Activated CD8-positive, alpha-beta T cell treated with anti-CD3 and anti-CD28 coated beads, Interleukin-2, amount 10 ng/mL, durations not matched to agents 7 days and 5 days (primary cell): ENCODE results near the gene LRCH3. TPM values are rescaled to one million over a fixed set of nuclear protein-coding genes. Genes with fewer than 3 reads are reported as not detected.
"Not testable (repeated sequence)": the region's sequence is repeated elsewhere in the genome, so short reads cannot be mapped to it uniquely, and the experiment has no call there.

Source experiments
- ATAC-seq: fragments of 150-1000 bp; cut with Tn5 transposase; one replicate; pipeline ENCODE4 v1.10.0; 2021; ENCODE audit warnings: moderate library complexity
- CTCF ChIA-PET: fragments of 350-600 bp; sonication (Branson Sonifier 250); formaldehyde crosslinking; loops from one replicate; lab custom pipeline; 2021; ENCODE audit warnings: antibody characterized with exemption; lab: Charles Lee
- POLR2A ChIA-PET: fragments of 350-600 bp; sonication (Branson Sonifier 250); formaldehyde crosslinking; loops from one replicate; lab custom pipeline; 2021; ENCODE audit warnings: antibody characterized with exemption; lab: Charles Lee
- DNase-seq: peaks from one replicate; pipeline ENCODE4 v3.0.0-alpha.2; 2020
- H3K27ac Mint-ChIP-seq: one replicate; pipeline ENCODE4 v1.8.0; 2021; ENCODE audit warnings: mild to moderate bottlenecking, mixed read lengths
- H3K27me3 Mint-ChIP-seq: one replicate; pipeline ENCODE4 v1.8.0; 2021; ENCODE audit warnings: low read depth, mixed read lengths
- H3K36me3 Mint-ChIP-seq: one replicate; pipeline ENCODE4 v1.8.0; 2021; ENCODE audit warnings: low read depth, mixed read lengths
- H3K4me1 Mint-ChIP-seq: one replicate; pipeline ENCODE4 v1.8.0; 2021; ENCODE audit warnings: low read depth, mixed read lengths
- H3K4me3 Mint-ChIP-seq: one replicate; pipeline ENCODE4 v1.8.0; 2021; ENCODE audit warnings: mild to moderate bottlenecking, mixed read lengths
- H3K9me3 Mint-ChIP-seq: one replicate; pipeline ENCODE4 v1.8.0; 2022; ENCODE audit warnings: mixed read lengths; ENCODE audit not compliant: insufficient read depth
- total RNA-seq, 2 experiments: library from RNA; stranded (reverse); gene quantifications; one replicate each; pipeline ENCODE4 v1.2.3, GENCODE V29; 2021

The LRCH3 gene
- total RNA-seq, 2 experiments from 2014 or later = 50.7 to 60.4 TPM

GRCh38 chr3:197888511-197888910 is 97.5 kb downstream of the LRCH3 start:
- DNase-seq = no peak
- no peaks in the 10 kb centered on the region for H3K27me3 Mint-ChIP-seq
- no peaks in the 10 kb centered on the region for H3K4me1 Mint-ChIP-seq
- H3K36me3 Mint-ChIP-seq = peaks cover 18% of the 10 kb centered on the region
- H3K27ac Mint-ChIP-seq = no peak overlapping the region
- ChIA-PET POLR2A (no interaction called here), CTCF (interaction anchor here (1.3 kb wide), 1 partner anchor 17 kb away, joined by 10 read pairs; no protein-coding TSS in a partner anchor)
- no peak overlapping the region for H3K4me3 Mint-ChIP-seq
- no peak for ATAC-seq
- no peaks in the 10 kb centered on the region for H3K9me3 Mint-ChIP-seq

GRCh38 chr3:197889204-197889930 is 98.3 kb downstream of the LRCH3 start:
- ChIA-PET CTCF (interaction anchor here (1.3 kb wide), 1 partner anchor 16 kb away, joined by 10 read pairs; no protein-coding TSS in a partner anchor), POLR2A (no interaction called here)
- H3K27ac Mint-ChIP-seq = no peak overlapping the region
- no peaks in the 10 kb centered on the region for H3K4me1 Mint-ChIP-seq
- DNase-seq (no peak), ATAC-seq (no peak)
- no peak overlapping the region for H3K4me3 Mint-ChIP-seq
- H3K27me3 Mint-ChIP-seq = no peaks in the 10 kb centered on the region
- H3K36me3 Mint-ChIP-seq = peaks cover 12% of the 10 kb centered on the region
- H3K9me3 Mint-ChIP-seq = no peaks in the 10 kb centered on the region

- CTCF ChIA-PET = interaction anchor here (1.1 to 2.5 kb wide), 2 partner anchors 16 to 189 kb away, joined by 3 to 24 read pairs; no protein-coding TSS in a partner anchor
- H3K9me3 Mint-ChIP-seq = no peaks in the 10 kb centered on the region
Observed at GRCh38 chr3:197890693-197891092, 99.6 kb downstream of the LRCH3 start.

GRCh38 chr3:197892162-197892561 is 101.1 kb downstream of the LRCH3 start:
- ATAC-seq (no peak), DNase-seq (no peak)
- ChIA-PET POLR2A (interaction anchor here (1.0 kb wide), 1 partner anchor 8 kb away, joined by 3 read pairs; no protein-coding TSS in a partner anchor), CTCF (interaction anchor here (0.8 to 2.5 kb wide), 3 partner anchors 14 to 96 kb away, joined by 3 to 24 read pairs (median 4); no protein-coding TSS in a partner anchor)
- Mint-ChIP-seq H3K9me3 (no peaks in the 10 kb centered on the region), H3K4me3 (no peak overlapping the region), H3K4me1 (no peaks in the 10 kb centered on the region), H3K27ac (no peak overlapping the region), H3K36me3 (peaks cover 2% of the 10 kb centered on the region), H3K27me3 (no peaks in the 10 kb centered on the region)

More at GRCh38 chr3:197890693-197891092, 99.6 kb downstream of the LRCH3 start:
- Mint-ChIP-seq H3K27ac (no peak overlapping the region), H3K4me3 (no peak overlapping the region), H3K27me3 (no peaks in the 10 kb centered on the region), H3K4me1 (no peaks in the 10 kb centered on the region), H3K36me3 (peaks cover 5% of the 10 kb centered on the region)
- DNase-seq (no peak), ATAC-seq (no peak)
- POLR2A ChIA-PET = no interaction called here

- Mint-ChIP-seq H3K27me3 (no peaks in the 10 kb centered on the region), H3K9me3 (no peaks in the 10 kb centered on the region), H3K4me3 (no peak overlapping the region), H3K36me3 (no peaks in the 10 kb centered on the region), H3K27ac (no peak overlapping the region), H3K4me1 (no peaks in the 10 kb centered on the region)
- ATAC-seq = no peak
- POLR2A ChIA-PET = no interaction called here
- CTCF ChIA-PET = interaction anchor here (2.8 kb wide), 1 partner anchor 10 kb away, joined by 14 read pairs; no protein-coding TSS in a partner anchor
- no peak for DNase-seq
Observed at GRCh38 chr3:197896421-197896820, 105.4 kb downstream of the LRCH3 start.

- H3K27me3 Mint-ChIP-seq = no peaks in the 10 kb centered on the region
- no peak overlapping the region for H3K27ac Mint-ChIP-seq
- no peaks in the 10 kb centered on the region for H3K4me1 Mint-ChIP-seq
- no peak for DNase-seq
- POLR2A ChIA-PET = interaction anchor here (1.1 kb wide), 1 partner anchor 8 kb away, joined by 3 read pairs; no protein-coding TSS in a partner anchor
- CTCF ChIA-PET = no interaction called here
- no peaks in the 10 kb centered on the region for H3K9me3 Mint-ChIP-seq
- H3K4me3 Mint-ChIP-seq = no peak overlapping the region
- H3K36me3 Mint-ChIP-seq = no peaks in the 10 kb centered on the region
- ATAC-seq = no peak
Observed at GRCh38 chr3:197899833-197900478, 108.9 kb downstream of the LRCH3 start.

- Mint-ChIP-seq H3K36me3 (no peaks in the 10 kb centered on the region), H3K9me3 (no peaks in the 10 kb centered on the region), H3K27ac (no peak overlapping the region), H3K4me3 (no peak overlapping the region), H3K4me1 (peaks cover 2% of the 10 kb centered on the region), H3K27me3 (no peaks in the 10 kb centered on the region)
- ChIA-PET POLR2A (interaction anchor here (0.6 kb wide), 1 partner anchor 8 kb away, joined by 3 read pairs; no protein-coding TSS in a partner anchor), CTCF (no interaction called here)
- no peak for DNase-seq
- no peak for ATAC-seq
Observed at GRCh38 chr3:197901626-197902025, 110.6 kb downstream of the LRCH3 start.

GRCh38 chr3:197906023-197906849 is 115.2 kb downstream of the LRCH3 start:
- Mint-ChIP-seq H3K27ac (no peak overlapping the region), H3K4me3 (no peak overlapping the region), H3K4me1 (peaks cover 2% of the 10 kb centered on the region), H3K9me3 (no peaks in the 10 kb centered on the region), H3K27me3 (no peaks in the 10 kb centered on the region), H3K36me3 (no peaks in the 10 kb centered on the region)
- ATAC-seq (peak; percentile 91), DNase-seq (peak; percentile 86)
- CTCF ChIA-PET = interaction anchor here (0.6 to 2.8 kb wide), 32 partner anchors 10 to 185 kb away, joined by 3 to 31 read pairs (median 4); no protein-coding TSS in a partner anchor
- POLR2A ChIA-PET = interaction anchor here (0.7 kb wide), 1 partner anchor 44 kb away, joined by 3 read pairs; no protein-coding TSS in a partner anchor

- no peak overlapping the region for H3K4me3 Mint-ChIP-seq
- no peak for ATAC-seq
- CTCF ChIA-PET = interaction anchor here (1.3 to 2.8 kb wide), 5 partner anchors 10 to 36 kb away, joined by 9 to 31 read pairs (median 14); no protein-coding TSS in a partner anchor
Observed at GRCh38 chr3:197906850-197907187, 115.8 kb downstream of the LRCH3 start.

GRCh38 chr3:197907196-197907595 is 116.1 kb downstream of the LRCH3 start:
- H3K9me3 Mint-ChIP-seq = no peaks in the 10 kb centered on the region
- CTCF ChIA-PET = interaction anchor here (1.8 to 2.8 kb wide), 4 partner anchors 11 to 35 kb away, joined by 9 to 31 read pairs (median 19); no protein-coding TSS in a partner anchor
- no peak for ATAC-seq

More at GRCh38 chr3:197906850-197907187, 115.8 kb downstream of the LRCH3 start:
- Mint-ChIP-seq H3K27ac (no peak overlapping the region), H3K4me1 (peaks cover 2% of the 10 kb centered on the region), H3K36me3 (no peaks in the 10 kb centered on the region), H3K9me3 (no peaks in the 10 kb centered on the region), H3K27me3 (no peaks in the 10 kb centered on the region)
- DNase-seq = no peak
- POLR2A ChIA-PET = interaction anchor here (0.7 kb wide), 1 partner anchor 44 kb away, joined by 3 read pairs; no protein-coding TSS in a partner anchor

GRCh38 chr3:197908550-197908949 is 117.5 kb downstream of the LRCH3 start:
- H3K4me1 Mint-ChIP-seq, DNase-seq, H3K27ac Mint-ChIP-seq, H3K27me3 Mint-ChIP-seq, ATAC-seq, H3K36me3 Mint-ChIP-seq, H3K9me3 Mint-ChIP-seq, CTCF ChIA-PET, H3K4me3 Mint-ChIP-seq, POLR2A ChIA-PET: not testable (repeated sequence)

More at GRCh38 chr3:197907196-197907595, 116.1 kb downstream of the LRCH3 start:
- Mint-ChIP-seq H3K36me3 (no peaks in the 10 kb centered on the region), H3K27me3 (no peaks in the 10 kb centered on the region), H3K27ac (no peak overlapping the region), H3K4me3 (no peak overlapping the region), H3K4me1 (peaks cover 2% of the 10 kb centered on the region)
- DNase-seq = no peak
- POLR2A ChIA-PET = interaction anchor here (0.7 kb wide), 1 partner anchor 44 kb away, joined by 3 read pairs; no protein-coding TSS in a partner anchor
